Measurements from ENCODE around the gene CSH2. TPM values are rescaled to one million over a fixed set of nuclear protein-coding genes. Genes with fewer than 3 reads are reported as not detected.

Gene CSH2
- polyA plus RNA-seq, 2 of the 4 experiments (the other 2 are of a cell fraction) = not detected

- peak; percentile 82 for TF ChIP-seq PHF8 (IDR thresholded peaks at IDR 0.05; ENCODE audit: borderline replicate concordance, low read depth)
- TF ChIP-seq CBX8 (IDR thresholded peaks at IDR 0.05) = no peak
- TF ChIP-seq MYC (IDR thresholded peaks at IDR 0.05; ENCODE audit: borderline replicate concordance, low read length) = peak; percentile 38; the same call in 1 of the 2 replicates
- TF ChIP-seq MAFK (IDR thresholded peaks at IDR 0.05; ENCODE audit: partially characterized antibody) = peak; percentile 99
- no peak for TF ChIP-seq JUNB (IDR thresholded peaks at IDR 0.05)
- peak; percentile 38; the same call in 1 of the 2 replicates for TF ChIP-seq PBX3 (IDR thresholded peaks at IDR 0.05)
- peak; percentile 49 for TF ChIP-seq CTCF (IDR thresholded peaks at IDR 0.05)
- TF ChIP-seq, protein P1, sequence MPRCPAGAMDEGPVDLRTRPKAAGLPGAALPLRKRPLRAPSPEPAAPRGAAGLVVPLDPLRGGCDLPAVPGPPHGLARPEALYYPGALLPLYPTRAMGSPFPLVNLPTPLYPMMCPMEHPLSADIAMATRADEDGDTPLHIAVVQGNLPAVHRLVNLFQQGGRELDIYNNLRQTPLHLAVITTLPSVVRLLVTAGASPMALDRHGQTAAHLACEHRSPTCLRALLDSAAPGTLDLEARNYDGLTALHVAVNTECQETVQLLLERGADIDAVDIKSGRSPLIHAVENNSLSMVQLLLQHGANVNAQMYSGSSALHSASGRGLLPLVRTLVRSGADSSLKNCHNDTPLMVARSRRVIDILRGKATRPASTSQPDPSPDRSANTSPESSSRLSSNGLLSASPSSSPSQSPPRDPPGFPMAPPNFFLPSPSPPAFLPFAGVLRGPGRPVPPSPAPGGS (IDR thresholded peaks at IDR 0.05) = peak; percentile 50; the same call in 1 of the 3 replicates
- peak; percentile 41; the same call in 1 of the 2 replicates for TF ChIP-seq NFE2L2 (conservative IDR thresholded peaks at IDR 0.05; ENCODE audit: low read length)
- 0 out of 2 replicates have a peak, but pooled peaks have one; percentile 16 for TF ChIP-seq HOXB5 (CRISPR knock-in tag; IDR thresholded peaks at IDR 0.05)
- 0 out of 2 replicates have a peak, but pooled peaks have one; percentile 40 for TF ChIP-seq FOSB (CRISPR knock-in tag; IDR thresholded peaks at IDR 0.05)
- TF ChIP-seq FOSL2 (IDR thresholded peaks at IDR 0.05) = no peak
- peak; percentile 80 for TF ChIP-seq FOSL2 (CRISPR knock-in tag; IDR thresholded peaks at IDR 0.05)
Measured at GRCh38 chr17:63827002-63827800, 46.3 kb downstream of the CSH2 start, which contains the start of the genes FTSJ3 and PSMC5 (continued).

- ChIA-PET CTCF (interaction anchor here (0.9 to 6.0 kb wide), 5 partner anchors 8 to 45 kb away, joined by 3 to 37 read pairs (median 5); partner anchors contain the start of gene SMARCD2), POLR2A (interaction anchor here (0.8 to 1.6 kb wide), 7 partner anchors 8 to 53 kb away, joined by 3 to 8 read pairs (median 4); partner anchors contain the start of genes CCDC47 and DDX42)
- no peak for DNase-seq (ENCODE audit: low read depth in 1 of 2, low spot score in 1 of 2)
- peak overlapping the region; percentile 74 for H3K4me3 ChIP-seq
- TF ChIP-seq PHF8 (IDR thresholded peaks at IDR 0.05; ENCODE audit: borderline replicate concordance, low read depth) (peak; percentile 56), FOSB (CRISPR knock-in tag; IDR thresholded peaks at IDR 0.05) (no peak), MAZ (IDR thresholded peaks at IDR 0.05; ENCODE audit: borderline replicate concordance, low read depth, low read length) (no peak), TFCP2L1 (CRISPR knock-in tag; IDR thresholded peaks at IDR 0.05) (peak; percentile 56; the same call in 1 of the 2 replicates), KDM5A (IDR thresholded peaks at IDR 0.05) (peak; percentile 34; the same call in 1 of the 2 replicates), ZNF302 (CRISPR knock-in tag; IDR thresholded peaks at IDR 0.05) (no peak), MYC (IDR thresholded peaks at IDR 0.05; ENCODE audit: borderline replicate concordance, low read length) (no peak)
- WGBS (ENCODE audit: missing lambda C conversion rate) = 2% methylated on average over 31 of the region's 31 CpGs
- H3K4me1 ChIP-seq = peaks cover 22% of the 10 kb centered on the region
- peak overlapping the region; percentile 94 to 96 for H3K27ac ChIP-seq
- no peak for FAIRE-seq
- no peaks in the 10 kb centered on the region for H3K9me3 ChIP-seq
- peak; percentile 7 to 31; a peak in 5 of 6 replicates for ATAC-seq
- peak overlapping the region; percentile 90 for H3K4me2 ChIP-seq
Measured at GRCh38 chr17:63826468-63827001, 46.9 kb downstream of the CSH2 start.

- Histone ChIP-seq H3K9me3 (no peaks in the 10 kb centered on the region), H3K27ac (no peak overlapping the region), H3K4me3 (no peak overlapping the region), H3K4me2 (no peak overlapping the region), H3K4me1 (peaks cover 29% of the 10 kb centered on the region)
- ChIA-PET POLR2A (interaction anchor here (0.7 kb wide), 1 partner anchor 51 kb away, joined by 4 read pairs; the partner anchor contains the start of genes CCDC47 and DDX42), CTCF (interaction anchor here (1.2 to 6.0 kb wide), 5 partner anchors 10 to 15 kb away, joined by 3 to 37 read pairs (median 5); no protein-coding TSS in a partner anchor)
- ATAC-seq (no peak), FAIRE-seq (no peak), DNase-seq (ENCODE audit: low read depth in 1 of 2, low spot score in 1 of 2) (no peak)
- TF ChIP-seq RAD21 (conservative IDR thresholded peaks at IDR 0.05 in 1 of 2, IDR thresholded peaks at IDR 0.05 in 1 of 2) (no peak), MYC (IDR thresholded peaks at IDR 0.05; ENCODE audit: borderline replicate concordance, low read length) (no peak), BHLHE40 (IDR thresholded peaks at IDR 0.05; ENCODE audit: low read depth, low read length) (no peak), NPAS2 (CRISPR knock-in tag; IDR thresholded peaks at IDR 0.05; ENCODE audit: borderline replicate concordance) (no peak), FOSB (CRISPR knock-in tag; IDR thresholded peaks at IDR 0.05) (no peak), HDAC2 (IDR thresholded peaks at IDR 0.05) (no peak), EHMT2 (IDR thresholded peaks at IDR 0.05; ENCODE audit: low read depth) (no peak), TP53 (CRISPR knock-in tag; IDR thresholded peaks at IDR 0.05) (no peak), HOXA7 (CRISPR knock-in tag; IDR thresholded peaks at IDR 0.05) (no peak), RCOR1 (IDR thresholded peaks at IDR 0.05; ENCODE audit: low read depth, low read length) (no peak)
- TF ChIP-seq, protein P2, sequence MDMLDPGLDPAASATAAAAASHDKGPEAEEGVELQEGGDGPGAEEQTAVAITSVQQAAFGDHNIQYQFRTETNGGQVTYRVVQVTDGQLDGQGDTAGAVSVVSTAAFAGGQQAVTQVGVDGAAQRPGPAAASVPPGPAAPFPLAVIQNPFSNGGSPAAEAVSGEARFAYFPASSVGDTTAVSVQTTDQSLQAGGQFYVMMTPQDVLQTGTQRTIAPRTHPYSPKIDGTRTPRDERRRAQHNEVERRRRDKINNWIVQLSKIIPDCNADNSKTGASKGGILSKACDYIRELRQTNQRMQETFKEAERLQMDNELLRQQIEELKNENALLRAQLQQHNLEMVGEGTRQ (IDR thresholded peaks at IDR 0.05) = no peak
- whole genome bisulfite sequencing (ENCODE audit: missing lambda C conversion rate) = 97% methylated on average over 9 of the region's 9 CpGs
Measured at GRCh38 chr17:63824362-63824761, 49.1 kb downstream of the CSH2 start.
